ENCODE results near the gene EML2.
A peak's percentile ranks its signal among the peaks of the same experiment; 100 is the strongest.

EML2 gene

DNA sequence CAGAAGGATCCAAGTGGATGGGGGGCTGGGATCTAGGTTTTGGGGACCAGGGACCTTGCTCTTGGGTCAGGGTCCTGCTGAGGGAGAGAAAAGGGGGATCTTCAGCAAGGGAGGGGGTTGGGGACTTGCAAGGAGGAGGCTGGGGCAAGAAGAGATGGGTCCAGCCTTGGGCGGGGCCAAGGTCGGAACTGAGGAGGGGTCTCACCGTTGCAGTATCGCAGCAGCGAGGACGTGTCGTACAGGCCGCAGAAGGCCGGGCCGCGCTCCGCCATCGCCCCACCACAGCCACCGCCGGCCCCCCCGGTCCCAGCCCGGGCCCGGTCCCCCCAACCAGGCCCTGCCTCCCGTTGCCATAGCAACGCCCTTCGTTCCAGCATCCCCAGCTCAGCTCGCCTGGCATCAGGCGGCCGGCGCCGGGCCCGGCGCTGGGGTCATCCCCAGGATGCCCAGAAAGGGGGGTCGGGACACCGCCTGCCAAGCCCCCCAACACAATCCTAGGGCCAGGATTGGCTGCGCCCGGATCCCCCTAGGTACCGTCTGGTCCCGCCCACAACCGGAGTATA is 6.0 kb upstream of the EML2 start:
- TF ChIP-seq CTCF (IDR thresholded peaks at IDR 0.05): no peak

GRCh38 chr19:45643927-45644771 is 5.0 kb upstream of the EML2 start:
- no peak for TF ChIP-seq CTCF (IDR thresholded peaks at IDR 0.05)

DNA sequence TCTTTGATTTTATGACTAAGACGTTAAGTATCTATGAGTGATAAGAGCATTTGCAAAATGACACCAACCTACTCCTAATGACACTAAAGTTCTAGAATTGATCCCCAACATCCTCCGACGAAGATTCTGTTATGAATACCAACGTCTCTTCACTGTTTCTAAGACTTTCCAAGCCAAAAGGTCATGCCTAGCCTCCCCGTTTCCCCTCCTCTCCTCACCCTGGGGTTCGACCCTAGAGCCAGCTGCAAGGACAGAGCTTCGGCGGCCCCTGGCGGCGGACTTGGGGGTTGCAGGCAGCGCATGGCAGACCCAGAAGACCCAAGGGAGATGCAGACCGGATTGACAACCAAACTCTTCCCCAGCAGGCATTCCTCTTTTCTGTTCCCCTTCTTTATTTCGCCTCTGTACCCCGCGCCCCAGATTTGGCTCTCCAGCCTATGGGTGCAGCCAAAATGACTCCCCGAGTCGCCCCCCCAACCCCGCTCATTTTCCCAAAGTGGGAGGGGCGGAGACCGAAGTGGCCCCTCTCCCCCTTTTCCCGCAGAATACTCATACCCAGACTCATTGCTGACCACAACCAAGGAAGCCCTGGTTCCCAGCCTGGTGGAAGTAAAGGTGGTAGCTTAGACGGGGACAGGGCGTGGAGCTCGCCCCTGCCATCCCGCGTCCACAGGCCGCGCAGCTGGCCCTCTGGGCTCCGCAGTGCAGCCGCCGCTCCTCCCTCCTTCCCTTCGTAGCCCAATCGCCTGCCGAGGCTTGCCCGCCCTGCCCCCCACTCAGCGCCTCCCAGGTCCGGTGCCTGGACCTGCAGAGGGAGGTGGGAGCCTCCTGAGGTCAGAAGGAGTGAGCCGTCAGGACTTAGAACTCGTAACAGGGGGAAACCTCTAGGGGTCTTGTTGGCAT is 4.1 kb upstream of the EML2 start:
- TF ChIP-seq CTCF (IDR thresholded peaks at IDR 0.05): peak; percentile 78

DNA sequence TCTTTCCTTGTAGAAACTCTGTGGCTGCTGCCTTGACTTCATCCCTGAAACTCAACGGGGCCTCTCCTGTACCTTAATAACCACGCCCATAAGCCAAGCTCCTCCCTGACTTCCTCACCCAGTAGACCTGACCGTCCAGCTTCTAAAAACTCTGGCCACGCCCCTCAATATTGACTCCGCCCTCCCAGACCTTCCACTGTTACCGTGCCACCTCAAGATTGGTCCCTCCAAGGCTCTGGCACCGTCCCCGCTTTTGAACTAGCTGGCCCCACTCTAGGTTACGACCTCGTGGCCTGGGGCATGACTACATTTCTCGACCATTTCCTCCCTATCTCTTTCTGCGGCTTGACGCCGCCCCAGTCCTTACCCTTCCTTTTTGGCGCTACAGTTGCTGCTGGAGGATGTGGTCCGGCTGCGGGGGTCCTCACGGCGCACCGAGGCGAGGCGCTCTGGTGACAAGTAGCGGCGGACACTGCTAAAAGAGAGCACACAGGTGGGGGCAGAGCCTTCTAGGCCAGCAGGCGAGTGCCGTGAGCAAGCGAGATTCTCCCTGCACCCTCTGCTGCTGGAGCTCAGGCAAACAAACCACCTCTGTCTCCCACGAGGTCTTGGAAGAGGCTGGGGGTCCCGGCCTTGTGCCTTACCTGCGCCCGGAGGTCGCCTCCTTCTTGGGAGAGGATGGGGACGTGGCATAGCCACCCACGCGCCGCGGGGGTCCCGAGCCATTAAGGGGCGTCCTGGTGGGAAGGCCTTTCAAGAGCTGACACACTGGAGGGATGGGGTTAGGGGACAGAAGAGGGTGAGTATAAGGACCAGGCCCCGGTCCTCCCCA is 2.3 kb upstream of the EML2 start:
- TF ChIP-seq CTCF (IDR thresholded peaks at IDR 0.05): no peak

- TF ChIP-seq CTCF (IDR thresholded peaks at IDR 0.05): no peak
Observed at GRCh38 chr19:45640849-45641273, 1.7 kb upstream of the EML2 start.

DNA sequence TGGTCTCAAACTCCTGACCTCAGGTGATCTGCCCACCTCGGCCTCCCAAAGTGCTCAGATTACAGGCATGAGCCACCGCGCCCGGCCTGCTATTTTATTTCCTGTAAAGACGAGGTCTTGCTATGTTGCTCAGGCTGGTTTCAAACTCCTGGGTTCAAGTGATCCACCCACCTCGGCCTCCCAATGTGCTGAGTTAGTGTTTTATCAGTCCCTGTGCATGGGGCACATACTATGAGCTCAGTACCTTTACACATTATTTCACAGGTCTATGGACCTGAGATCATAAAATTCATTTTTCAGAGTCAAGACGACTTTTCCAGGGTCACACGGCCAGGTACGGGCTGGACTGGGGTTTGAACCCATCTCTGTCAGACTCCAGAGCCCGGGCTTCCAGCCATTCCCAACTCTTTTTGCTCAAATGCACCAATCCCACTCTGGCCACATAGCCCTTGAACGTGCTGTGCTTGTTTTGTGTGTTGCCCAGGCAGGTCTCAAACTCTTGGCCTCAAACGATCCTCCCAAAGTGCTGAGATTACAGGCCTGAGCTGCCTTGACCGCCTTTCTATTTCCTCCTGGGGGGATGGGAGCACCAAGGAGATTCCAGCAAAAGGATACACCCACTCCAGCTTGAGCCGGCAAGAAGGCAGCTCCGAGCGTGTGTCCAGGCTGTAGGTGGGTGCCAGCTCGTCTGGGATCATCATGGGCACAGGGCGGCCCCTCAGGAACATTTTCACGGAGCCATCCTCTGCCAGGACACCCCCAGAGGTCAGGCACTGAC is 1.1 kb downstream of the EML2 start:
- no peak for TF ChIP-seq CTCF (IDR thresholded peaks at IDR 0.05)

Data from LNCAP (cell line).